ENCODE results near the gene SH3BP5.

DNA sequence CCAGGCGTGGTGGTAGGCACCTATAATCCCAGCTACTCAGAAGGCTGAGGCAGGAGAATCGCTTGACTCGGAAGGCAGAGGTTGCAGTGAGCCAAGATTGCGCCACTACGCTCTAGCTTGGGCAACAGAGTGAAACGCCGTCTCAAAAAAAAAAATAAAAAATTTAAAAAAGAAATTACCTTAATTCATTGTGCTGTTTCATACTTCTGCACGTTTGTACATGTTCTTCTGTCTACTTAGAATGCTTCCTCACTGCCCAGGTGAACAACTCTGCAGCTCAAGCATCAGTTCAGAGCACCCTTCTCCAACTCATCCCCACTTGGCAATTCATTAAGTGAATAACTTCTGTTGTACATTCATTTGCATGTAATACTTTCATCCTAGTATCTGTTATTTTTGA is 112.3 kb downstream of the SH3BP5 start:
- TF ChIP-seq CTCF (IDR thresholded peaks at IDR 0.05; ENCODE audit: low read depth, low read length) = no peak
- no peak for TF ChIP-seq EZH2phosphoT487 (IDR thresholded peaks at IDR 0.05; ENCODE audit: low read depth)
